HEK293 (cell line): ENCODE data around the gene MTARC2.

Experiments used
- CTCF ChIP-seq: fragments of 450-650 bp; formaldehyde crosslinking; IDR thresholded peaks from 2 replicates; pipeline ENCODE4 v1.5.1; 2016; ENCODE audit warnings: missing biosample characterization, missing genetic modification characterization
- ZNF140 ChIP-seq: fragments of 450-650 bp; formaldehyde crosslinking; IDR thresholded peaks from 2 replicates; pipeline ENCODE4 v1.5.1; 2016; ENCODE audit warnings: missing biosample characterization, missing genetic modification characterization
- ZNF324 ChIP-seq: fragments of 450-650 bp; formaldehyde crosslinking; IDR thresholded peaks from 2 replicates; pipeline ENCODE4 v1.5.1; 2016; ENCODE audit warnings: missing biosample characterization, missing genetic modification characterization
- ZNF548 ChIP-seq: fragments of 450-650 bp; formaldehyde crosslinking; IDR thresholded peaks from 2 replicates; pipeline ENCODE4 v1.5.1; 2016; ENCODE audit warnings: missing biosample characterization, missing genetic modification characterization
- TF ChIP-seq, protein P1 (sequence below): fragments of 450-650 bp; formaldehyde crosslinking; IDR thresholded peaks from 2 replicates; pipeline ENCODE4 v1.5.1; 2017; ENCODE audit warnings: missing biosample characterization, missing genetic modification characterization
- TF ChIP-seq, protein P2 (sequence below): fragments of 450-650 bp; formaldehyde crosslinking; IDR thresholded peaks from 2 replicates; pipeline ENCODE4 v1.5.1; 2016; ENCODE audit warnings: missing biosample characterization, missing genetic modification characterization

DNA sequence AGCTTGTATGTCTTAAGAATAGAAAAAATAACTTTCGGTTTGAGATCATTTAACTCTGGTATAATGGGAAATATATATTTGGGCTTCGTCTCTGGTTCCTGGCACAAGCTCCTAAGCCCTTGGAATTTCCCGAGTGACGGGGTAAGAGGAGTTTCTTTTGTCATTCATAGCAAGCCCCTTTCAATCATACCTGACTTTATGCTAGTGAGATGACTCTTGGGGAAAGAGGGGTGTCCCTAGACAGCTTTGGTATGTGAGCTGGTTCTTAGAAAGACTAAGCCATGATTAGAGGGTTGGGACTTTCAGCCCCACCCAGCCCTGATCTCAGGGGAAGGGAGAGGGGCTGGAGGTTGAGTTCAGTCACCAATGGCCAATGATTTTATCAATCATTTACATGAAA, 24.7 kb downstream of the MTARC2 start:
- TF ChIP-seq, protein P1, sequence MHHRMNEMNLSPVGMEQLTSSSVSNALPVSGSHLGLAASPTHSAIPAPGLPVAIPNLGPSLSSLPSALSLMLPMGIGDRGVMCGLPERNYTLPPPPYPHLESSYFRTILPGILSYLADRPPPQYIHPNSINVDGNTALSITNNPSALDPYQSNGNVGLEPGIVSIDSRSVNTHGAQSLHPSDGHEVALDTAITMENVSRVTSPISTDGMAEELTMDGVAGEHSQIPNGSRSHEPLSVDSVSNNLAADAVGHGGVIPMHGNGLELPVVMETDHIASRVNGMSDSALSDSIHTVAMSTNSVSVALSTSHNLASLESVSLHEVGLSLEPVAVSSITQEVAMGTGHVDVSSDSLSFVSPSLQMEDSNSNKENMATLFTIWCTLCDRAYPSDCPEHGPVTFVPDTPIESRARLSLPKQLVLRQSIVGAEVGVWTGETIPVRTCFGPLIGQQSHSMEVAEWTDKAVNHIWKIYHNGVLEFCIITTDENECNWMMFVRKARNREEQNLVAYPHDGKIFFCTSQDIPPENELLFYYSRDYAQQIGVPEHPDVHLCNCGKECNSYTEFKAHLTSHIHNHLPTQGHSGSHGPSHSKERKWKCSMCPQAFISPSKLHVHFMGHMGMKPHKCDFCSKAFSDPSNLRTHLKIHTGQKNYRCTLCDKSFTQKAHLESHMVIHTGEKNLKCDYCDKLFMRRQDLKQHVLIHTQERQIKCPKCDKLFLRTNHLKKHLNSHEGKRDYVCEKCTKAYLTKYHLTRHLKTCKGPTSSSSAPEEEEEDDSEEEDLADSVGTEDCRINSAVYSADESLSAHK (tag by site-specific recombination), result no peak
- TF ChIP-seq, protein P2, sequence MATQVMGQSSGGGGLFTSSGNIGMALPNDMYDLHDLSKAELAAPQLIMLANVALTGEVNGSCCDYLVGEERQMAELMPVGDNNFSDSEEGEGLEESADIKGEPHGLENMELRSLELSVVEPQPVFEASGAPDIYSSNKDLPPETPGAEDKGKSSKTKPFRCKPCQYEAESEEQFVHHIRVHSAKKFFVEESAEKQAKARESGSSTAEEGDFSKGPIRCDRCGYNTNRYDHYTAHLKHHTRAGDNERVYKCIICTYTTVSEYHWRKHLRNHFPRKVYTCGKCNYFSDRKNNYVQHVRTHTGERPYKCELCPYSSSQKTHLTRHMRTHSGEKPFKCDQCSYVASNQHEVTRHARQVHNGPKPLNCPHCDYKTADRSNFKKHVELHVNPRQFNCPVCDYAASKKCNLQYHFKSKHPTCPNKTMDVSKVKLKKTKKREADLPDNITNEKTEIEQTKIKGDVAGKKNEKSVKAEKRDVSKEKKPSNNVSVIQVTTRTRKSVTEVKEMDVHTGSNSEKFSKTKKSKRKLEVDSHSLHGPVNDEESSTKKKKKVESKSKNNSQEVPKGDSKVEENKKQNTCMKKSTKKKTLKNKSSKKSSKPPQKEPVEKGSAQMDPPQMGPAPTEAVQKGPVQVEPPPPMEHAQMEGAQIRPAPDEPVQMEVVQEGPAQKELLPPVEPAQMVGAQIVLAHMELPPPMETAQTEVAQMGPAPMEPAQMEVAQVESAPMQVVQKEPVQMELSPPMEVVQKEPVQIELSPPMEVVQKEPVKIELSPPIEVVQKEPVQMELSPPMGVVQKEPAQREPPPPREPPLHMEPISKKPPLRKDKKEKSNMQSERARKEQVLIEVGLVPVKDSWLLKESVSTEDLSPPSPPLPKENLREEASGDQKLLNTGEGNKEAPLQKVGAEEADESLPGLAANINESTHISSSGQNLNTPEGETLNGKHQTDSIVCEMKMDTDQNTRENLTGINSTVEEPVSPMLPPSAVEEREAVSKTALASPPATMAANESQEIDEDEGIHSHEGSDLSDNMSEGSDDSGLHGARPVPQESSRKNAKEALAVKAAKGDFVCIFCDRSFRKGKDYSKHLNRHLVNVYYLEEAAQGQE (tag by site-specific recombination), result no peak
- TF ChIP-seq CTCF (tag by site-specific recombination), result no peak
- TF ChIP-seq ZNF140 (tag by site-specific recombination), result no peak
- TF ChIP-seq ZNF548 (tag by site-specific recombination), result no peak
- TF ChIP-seq ZNF324 (tag by site-specific recombination), result no peak
